ENCODE measurements around the gene ALDH4A1. TPM values are rescaled to one million over a fixed set of nuclear protein-coding genes. Genes with fewer than 3 reads are reported as not detected.

ALDH4A1 gene
- total RNA-seq, 1 donor from 2014 or later, result 18.8 TPM

DNA sequence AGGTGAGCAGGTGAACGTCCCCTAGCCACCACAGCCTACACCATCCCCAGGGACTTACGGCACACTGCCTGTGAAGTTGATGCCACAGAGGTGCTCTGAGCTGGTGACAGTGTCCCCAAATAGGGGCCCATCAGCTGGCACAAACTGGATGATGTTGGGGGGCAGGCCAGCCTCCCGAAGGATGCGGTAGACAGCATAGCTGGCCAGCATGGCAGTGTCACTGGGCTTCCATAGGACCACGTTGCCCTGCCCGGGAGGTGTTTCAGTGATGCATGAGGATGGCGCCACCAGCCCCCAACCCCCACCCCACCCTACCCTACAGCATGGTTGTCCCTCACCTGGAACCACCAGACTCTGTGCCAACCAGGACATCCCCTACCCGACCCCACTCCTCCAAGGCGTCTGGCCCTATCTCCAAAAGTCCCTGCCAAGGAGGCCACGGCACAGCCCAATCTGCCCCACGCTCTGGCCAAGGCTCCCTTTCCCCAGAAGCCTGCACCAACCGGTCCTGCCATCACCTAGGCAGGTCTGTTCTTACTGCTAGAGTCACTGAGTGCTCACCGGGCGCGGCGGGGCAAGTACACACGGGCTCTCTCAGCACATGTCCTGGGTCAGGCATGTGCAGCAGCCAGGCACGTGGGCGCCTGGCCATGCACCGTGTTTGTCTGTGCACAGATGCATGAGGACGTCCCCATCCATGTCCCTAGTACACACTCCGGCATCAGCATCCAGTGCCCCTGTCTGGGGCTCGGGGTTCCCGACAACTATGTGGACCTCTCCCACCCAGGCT is 20.5 kb downstream of the ALDH4A1 start:
- DNase-seq (ENCODE audit: low read depth), result no peak
- no peaks in the 10 kb centered on the region for H3K27me3 ChIP-seq (ENCODE audit: control insufficient read depth, insufficient read depth, low read length)

DNA sequence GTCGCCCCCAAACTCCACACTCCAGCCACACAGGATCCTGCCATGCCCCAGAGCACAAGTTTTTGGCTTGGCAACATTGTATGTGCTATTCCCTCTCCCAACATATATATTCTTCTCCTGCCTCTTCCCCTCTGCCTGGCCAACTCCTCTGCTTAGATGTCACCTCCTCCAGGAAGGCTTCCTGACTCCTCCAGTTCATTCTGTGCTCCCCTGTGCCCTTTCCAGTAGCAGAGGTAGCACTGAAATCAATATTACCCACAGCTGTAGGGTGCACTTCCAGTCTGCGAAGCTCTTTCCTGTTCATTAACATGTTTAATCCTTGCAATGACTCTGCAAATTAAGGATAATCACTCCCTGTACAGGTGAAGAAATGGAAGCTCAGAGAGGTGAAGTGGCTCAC is 21.2 kb downstream of the ALDH4A1 start:
- H3K4me3 ChIP-seq (ENCODE audit: low read depth, low read length), result no peak overlapping the region
- H3K36me3 ChIP-seq (ENCODE audit: control insufficient read depth, insufficient read depth, low read length), result no peaks in the 10 kb centered on the region
- TF ChIP-seq, protein P1, sequence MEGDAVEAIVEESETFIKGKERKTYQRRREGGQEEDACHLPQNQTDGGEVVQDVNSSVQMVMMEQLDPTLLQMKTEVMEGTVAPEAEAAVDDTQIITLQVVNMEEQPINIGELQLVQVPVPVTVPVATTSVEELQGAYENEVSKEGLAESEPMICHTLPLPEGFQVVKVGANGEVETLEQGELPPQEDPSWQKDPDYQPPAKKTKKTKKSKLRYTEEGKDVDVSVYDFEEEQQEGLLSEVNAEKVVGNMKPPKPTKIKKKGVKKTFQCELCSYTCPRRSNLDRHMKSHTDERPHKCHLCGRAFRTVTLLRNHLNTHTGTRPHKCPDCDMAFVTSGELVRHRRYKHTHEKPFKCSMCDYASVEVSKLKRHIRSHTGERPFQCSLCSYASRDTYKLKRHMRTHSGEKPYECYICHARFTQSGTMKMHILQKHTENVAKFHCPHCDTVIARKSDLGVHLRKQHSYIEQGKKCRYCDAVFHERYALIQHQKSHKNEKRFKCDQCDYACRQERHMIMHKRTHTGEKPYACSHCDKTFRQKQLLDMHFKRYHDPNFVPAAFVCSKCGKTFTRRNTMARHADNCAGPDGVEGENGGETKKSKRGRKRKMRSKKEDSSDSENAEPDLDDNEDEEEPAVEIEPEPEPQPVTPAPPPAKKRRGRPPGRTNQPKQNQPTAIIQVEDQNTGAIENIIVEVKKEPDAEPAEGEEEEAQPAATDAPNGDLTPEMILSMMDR (IDR thresholded peaks at IDR 0.05; ENCODE audit: insufficient read depth, low read length, poor library complexity, severe bottlenecking), result no peak
- DNase-seq (ENCODE audit: low read depth), result no peak
- peaks cover 2% of the 10 kb centered on the region for H3K27me3 ChIP-seq (ENCODE audit: control insufficient read depth, insufficient read depth, low read length)

More for the DNA sequence above, 20.5 kb downstream of the ALDH4A1 start:
- Histone ChIP-seq H3K4me3 (ENCODE audit: low read depth, low read length) (no peak overlapping the region), H3K36me3 (ENCODE audit: control insufficient read depth, insufficient read depth, low read length) (no peaks in the 10 kb centered on the region)
- TF ChIP-seq, protein P1 (IDR thresholded peaks at IDR 0.05; ENCODE audit: insufficient read depth, low read length, poor library complexity, severe bottlenecking), result no peak

DNA sequence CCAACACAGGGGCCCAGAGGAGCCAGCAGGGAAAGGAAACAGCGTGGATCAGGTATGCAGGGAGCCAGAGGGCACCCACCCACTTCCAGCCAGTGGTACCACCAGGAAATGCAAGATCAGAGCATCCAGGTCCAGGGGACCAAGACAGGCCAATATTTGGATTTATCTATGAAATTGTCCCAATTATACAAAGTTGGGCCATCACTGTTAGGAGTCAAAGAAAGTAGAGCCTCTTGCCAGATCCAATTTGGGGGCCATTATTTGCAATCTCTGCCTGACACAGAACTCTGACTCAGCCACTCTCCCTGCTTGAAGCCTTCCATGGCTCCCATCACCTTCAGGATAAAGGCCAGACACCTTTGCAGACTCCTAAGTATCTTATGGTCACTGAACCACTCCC is 21.8 kb downstream of the ALDH4A1 start:
- TF ChIP-seq, protein P1 (IDR thresholded peaks at IDR 0.05; ENCODE audit: insufficient read depth, low read length, poor library complexity, severe bottlenecking), result no peak
- Histone ChIP-seq H3K36me3 (ENCODE audit: control insufficient read depth, insufficient read depth, low read length) (no peaks in the 10 kb centered on the region), H3K27me3 (ENCODE audit: control insufficient read depth, insufficient read depth, low read length) (peaks cover 2% of the 10 kb centered on the region), H3K4me3 (ENCODE audit: low read depth, low read length) (no peak overlapping the region)
- no peak for DNase-seq (ENCODE audit: low read depth)

DNA sequence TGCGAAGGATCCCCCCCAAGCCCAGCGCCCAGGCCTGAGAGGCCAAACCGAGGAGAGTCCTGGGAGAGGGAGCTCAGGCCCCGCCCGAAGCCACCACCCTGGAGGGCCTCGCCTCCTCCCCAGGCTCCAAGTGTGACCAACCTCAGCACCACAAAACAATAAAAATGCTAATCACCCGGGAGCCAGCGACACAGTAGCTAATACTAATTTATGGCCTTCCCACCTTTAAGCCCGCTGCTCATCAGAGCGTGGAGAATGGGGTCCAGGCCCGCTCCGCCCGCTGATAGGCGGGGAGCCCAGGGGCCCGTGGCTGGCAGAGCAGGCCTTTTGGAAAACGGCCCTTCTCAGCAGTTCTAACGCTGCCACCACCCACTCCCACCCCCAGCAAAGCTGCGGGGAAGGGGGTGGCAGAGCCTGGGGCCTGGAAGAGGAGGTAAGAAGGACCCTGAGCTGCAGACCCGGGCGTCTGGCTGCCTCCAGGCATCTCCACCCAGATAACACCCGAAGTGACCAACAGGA is 22.5 kb downstream of the ALDH4A1 start:
- Histone ChIP-seq H3K36me3 (ENCODE audit: control insufficient read depth, insufficient read depth, low read length) (no peaks in the 10 kb centered on the region), H3K27me3 (ENCODE audit: control insufficient read depth, insufficient read depth, low read length) (peaks cover 2% of the 10 kb centered on the region), H3K4me3 (ENCODE audit: low read depth, low read length) (no peak overlapping the region)
- TF ChIP-seq, protein P1 (IDR thresholded peaks at IDR 0.05; ENCODE audit: insufficient read depth, low read length, poor library complexity, severe bottlenecking), result no peak
- DNase-seq (ENCODE audit: low read depth), result no peak

DNA sequence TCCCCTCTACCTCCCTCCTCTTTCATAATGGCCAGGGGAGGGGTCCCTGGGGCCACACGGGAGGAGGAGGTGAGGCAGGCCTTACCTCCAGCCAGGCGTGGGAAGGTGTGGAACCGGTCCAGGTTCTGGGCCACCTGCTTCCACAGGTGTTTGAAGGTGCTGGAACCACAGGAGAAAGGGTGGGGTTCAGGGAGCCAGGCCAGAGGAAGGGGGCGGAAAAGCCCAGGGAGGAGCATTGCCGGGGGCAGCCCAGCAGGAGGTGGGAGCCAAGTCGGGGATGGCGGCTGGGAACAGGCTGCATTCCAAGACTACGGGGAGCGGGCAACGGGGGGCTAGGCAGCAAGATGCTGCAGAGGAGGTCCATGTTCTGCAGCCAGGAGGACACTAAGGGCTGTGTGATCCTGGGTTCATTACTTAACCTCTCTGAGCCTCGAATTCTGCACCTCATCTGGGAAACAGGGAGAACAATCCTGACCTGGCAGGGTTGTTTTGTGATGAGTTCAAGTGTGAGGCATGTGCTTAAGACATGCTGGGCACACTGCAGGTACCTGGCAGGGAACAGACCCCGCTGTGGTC is 23.1 kb downstream of the ALDH4A1 start:
- no peak overlapping the region for H3K4me3 ChIP-seq (ENCODE audit: low read depth, low read length)
- DNase-seq (ENCODE audit: low read depth), result no peak
- H3K36me3 ChIP-seq (ENCODE audit: control insufficient read depth, insufficient read depth, low read length), result no peaks in the 10 kb centered on the region
- peaks cover 2% of the 10 kb centered on the region for H3K27me3 ChIP-seq (ENCODE audit: control insufficient read depth, insufficient read depth, low read length)
- TF ChIP-seq, protein P1 (IDR thresholded peaks at IDR 0.05; ENCODE audit: insufficient read depth, low read length, poor library complexity, severe bottlenecking), result no peak
